Neuron (in vitro differentiated cells): ENCODE data around the gene MAPK1.
"Not testable (repeated sequence)": the region's sequence is repeated elsewhere in the genome, so short reads cannot be mapped to it uniquely, and the experiment has no call there.

Experiments
- H2AFZ ChIP-seq: one replicate; pipeline ENCODE4 v1.6.1; 2013; ENCODE audit warnings: low read depth, mild to moderate bottlenecking, inconsistent platforms, low read length, moderate library complexity
- H3K27me3 ChIP-seq: one replicate; pipeline ENCODE4 v1.6.1; 2013; ENCODE audit warnings: low read length; ENCODE audit not compliant: insufficient read depth
- H3K36me3 ChIP-seq: one replicate; pipeline ENCODE4 v1.6.1; 2013; ENCODE audit warnings: low read length; ENCODE audit not compliant: insufficient read depth
- H3K4me1 ChIP-seq: one replicate; pipeline ENCODE4 v1.6.1; 2013; ENCODE audit warnings: low read length; ENCODE audit not compliant: insufficient read depth
- H3K4me3 ChIP-seq: 2 replicates; pipeline ENCODE4 v1.5.1; 2013; ENCODE audit warnings: mild to moderate bottlenecking, low read length, moderate library complexity
- H3K9me3 ChIP-seq: one replicate; pipeline ENCODE4 v1.6.1; 2013; ENCODE audit warnings: low read length

Gene MAPK1

GRCh38 chr22:21855676-21856075, 11.8 kb downstream of the MAPK1 start:
- Histone ChIP-seq H2AFZ (no peak overlapping the region), H3K4me1 (no peaks in the 10 kb centered on the region), H3K4me3 (no peak overlapping the region), H3K9me3 (peaks cover 5% of the 10 kb centered on the region), H3K27me3 (no peaks in the 10 kb centered on the region), H3K36me3 (peaks cover 6% of the 10 kb centered on the region)

GRCh38 chr22:21850660-21851059, 16.8 kb downstream of the MAPK1 start:
- H2AFZ ChIP-seq: no peak overlapping the region
- no peaks in the 10 kb centered on the region for H3K27me3 ChIP-seq
- H3K9me3 ChIP-seq: peaks cover 5% of the 10 kb centered on the region
- no peaks in the 10 kb centered on the region for H3K4me1 ChIP-seq
- peaks cover 6% of the 10 kb centered on the region for H3K36me3 ChIP-seq
- no peak overlapping the region for H3K4me3 ChIP-seq

GRCh38 chr22:21849489-21849888, 18.0 kb downstream of the MAPK1 start:
- peaks cover 9% of the 10 kb centered on the region for H3K36me3 ChIP-seq
- H2AFZ ChIP-seq: no peak overlapping the region
- peaks cover 5% of the 10 kb centered on the region for H3K9me3 ChIP-seq
- H3K27me3 ChIP-seq: no peaks in the 10 kb centered on the region
- no peak overlapping the region for H3K4me3 ChIP-seq
- H3K4me1 ChIP-seq: no peaks in the 10 kb centered on the region

- not testable (repeated sequence) for H3K4me1 ChIP-seq, H2AFZ ChIP-seq, H3K27me3 ChIP-seq, H3K4me3 ChIP-seq, H3K9me3 ChIP-seq
- peaks cover 13% of the 10 kb centered on the region for H3K36me3 ChIP-seq
Measured at GRCh38 chr22:21848057-21848456, 19.4 kb downstream of the MAPK1 start.

- no peaks in the 10 kb centered on the region for H3K9me3 ChIP-seq
- H3K36me3 ChIP-seq: peaks cover 7% of the 10 kb centered on the region
- H3K4me3 ChIP-seq: no peak overlapping the region
- no peak overlapping the region for H2AFZ ChIP-seq
- H3K4me1 ChIP-seq: no peaks in the 10 kb centered on the region
- H3K27me3 ChIP-seq: no peaks in the 10 kb centered on the region
Measured at GRCh38 chr22:21845558-21846453, 21.6 kb downstream of the MAPK1 start.

- peaks cover under 1% of the 10 kb centered on the region for H3K4me1 ChIP-seq
- H3K27me3 ChIP-seq: no peaks in the 10 kb centered on the region
- H3K36me3 ChIP-seq: peaks cover 7% of the 10 kb centered on the region
- no peak overlapping the region for H3K4me3 ChIP-seq
- H2AFZ ChIP-seq: no peak overlapping the region
- H3K9me3 ChIP-seq: no peaks in the 10 kb centered on the region
Measured at GRCh38 chr22:21842946-21843345, 24.5 kb downstream of the MAPK1 start.

GRCh38 chr22:21841422-21841821, 26.0 kb downstream of the MAPK1 start:
- Histone ChIP-seq H3K4me1 (peaks cover 10% of the 10 kb centered on the region), H3K4me3 (no peak overlapping the region), H3K36me3 (peaks cover 7% of the 10 kb centered on the region), H2AFZ (no peak overlapping the region), H3K9me3 (no peaks in the 10 kb centered on the region), H3K27me3 (no peaks in the 10 kb centered on the region)

GRCh38 chr22:21840236-21840823, 27.1 kb downstream of the MAPK1 start:
- no peaks in the 10 kb centered on the region for H3K27me3 ChIP-seq
- H2AFZ ChIP-seq: no peak overlapping the region
- H3K36me3 ChIP-seq: peaks cover 7% of the 10 kb centered on the region
- H3K9me3 ChIP-seq: no peaks in the 10 kb centered on the region
- H3K4me1 ChIP-seq: peaks cover 11% of the 10 kb centered on the region
- H3K4me3 ChIP-seq: no peak overlapping the region

GRCh38 chr22:21839765-21840140, 27.7 kb downstream of the MAPK1 start:
- H3K27me3 ChIP-seq: no peaks in the 10 kb centered on the region
- peaks cover 12% of the 10 kb centered on the region for H3K4me1 ChIP-seq
- no peaks in the 10 kb centered on the region for H3K9me3 ChIP-seq
- H3K4me3 ChIP-seq: no peak overlapping the region
- peaks cover 7% of the 10 kb centered on the region for H3K36me3 ChIP-seq
- no peak overlapping the region for H2AFZ ChIP-seq

- not testable (repeated sequence) for H2AFZ ChIP-seq, H3K36me3 ChIP-seq, H3K27me3 ChIP-seq, H3K4me3 ChIP-seq, H3K9me3 ChIP-seq
- H3K4me1 ChIP-seq: peaks cover 12% of the 10 kb centered on the region
Measured at GRCh38 chr22:21839104-21839764, 28.2 kb downstream of the MAPK1 start.

GRCh38 chr22:21837248-21837979, 30.0 kb downstream of the MAPK1 start:
- H2AFZ ChIP-seq: no peak overlapping the region
- H3K9me3 ChIP-seq: no peaks in the 10 kb centered on the region
- no peaks in the 10 kb centered on the region for H3K27me3 ChIP-seq
- peaks cover 3% of the 10 kb centered on the region for H3K36me3 ChIP-seq
- peaks cover 12% of the 10 kb centered on the region for H3K4me1 ChIP-seq
- no peak overlapping the region for H3K4me3 ChIP-seq

- not testable (repeated sequence) for H3K9me3 ChIP-seq, H2AFZ ChIP-seq, H3K36me3 ChIP-seq, H3K27me3 ChIP-seq, H3K4me3 ChIP-seq
- peaks cover 12% of the 10 kb centered on the region for H3K4me1 ChIP-seq
Measured at GRCh38 chr22:21836486-21836885, 31.0 kb downstream of the MAPK1 start.

- H3K27me3 ChIP-seq: no peaks in the 10 kb centered on the region
- H3K9me3 ChIP-seq: no peaks in the 10 kb centered on the region
Measured at GRCh38 chr22:21835378-21835777, 32.1 kb downstream of the MAPK1 start.

More at GRCh38 chr22:21835378-21835777, 32.1 kb downstream of the MAPK1 start:
- Histone ChIP-seq H3K4me3 (no peak overlapping the region), H3K36me3 (peaks cover 7% of the 10 kb centered on the region), H2AFZ (no peak overlapping the region), H3K4me1 (peaks cover 12% of the 10 kb centered on the region)
